Nucleus accumbens (tissue), 56 donors: ENCODE data around the gene ATXN7L1.

ENCODE experiments used
- DNase-seq, 56 donors: peaks; one replicate each; lab custom pipeline; 2025; lab: John Stamatoyannopoulos, UW

Gene ATXN7L1

DNA sequence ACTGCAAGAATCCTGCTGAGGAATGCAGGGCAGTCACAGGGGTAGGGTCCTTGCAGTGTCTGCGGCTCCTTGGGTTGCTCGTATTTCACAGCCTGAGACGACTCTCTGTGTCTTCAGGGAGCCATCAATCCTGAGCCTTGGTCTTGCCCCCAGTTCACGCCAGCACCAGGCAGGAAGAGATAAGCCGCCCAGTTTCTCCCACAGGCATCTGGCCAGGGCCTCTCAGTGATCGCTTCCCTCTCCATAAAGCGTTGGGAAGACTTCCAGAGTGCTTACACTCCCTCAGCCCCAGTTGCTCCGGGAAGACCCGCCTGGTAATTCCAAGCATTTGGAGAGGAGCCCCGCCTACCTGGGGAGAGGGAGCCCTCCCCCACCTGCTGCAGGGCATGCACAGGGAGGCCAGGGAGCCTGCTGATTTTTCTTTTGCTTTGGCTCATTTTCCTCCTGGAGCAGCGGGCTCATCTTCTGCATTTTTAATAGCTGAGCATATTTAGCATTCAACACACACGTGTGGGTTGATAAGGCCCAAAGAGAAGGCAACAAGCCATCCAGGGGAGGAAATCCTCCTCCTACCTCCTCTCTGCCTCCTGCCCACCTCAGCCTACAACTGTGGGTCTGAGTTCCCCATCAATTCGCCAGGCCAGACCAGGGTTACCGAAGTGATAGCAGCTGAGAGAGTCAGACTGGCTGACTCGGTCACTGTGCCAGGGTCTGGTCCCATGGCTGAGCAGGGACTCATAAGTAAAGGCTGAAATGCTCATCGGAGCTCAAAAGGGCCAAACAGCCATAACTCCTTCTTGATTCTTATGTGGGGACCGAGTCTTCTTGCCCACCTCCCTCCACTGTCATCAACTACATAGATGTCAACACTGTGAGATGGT is 220.7 kb downstream of the ATXN7L1 start:
- peak in 2 of 56 donors; percentile 8 to 22 for DNase-seq

DNA sequence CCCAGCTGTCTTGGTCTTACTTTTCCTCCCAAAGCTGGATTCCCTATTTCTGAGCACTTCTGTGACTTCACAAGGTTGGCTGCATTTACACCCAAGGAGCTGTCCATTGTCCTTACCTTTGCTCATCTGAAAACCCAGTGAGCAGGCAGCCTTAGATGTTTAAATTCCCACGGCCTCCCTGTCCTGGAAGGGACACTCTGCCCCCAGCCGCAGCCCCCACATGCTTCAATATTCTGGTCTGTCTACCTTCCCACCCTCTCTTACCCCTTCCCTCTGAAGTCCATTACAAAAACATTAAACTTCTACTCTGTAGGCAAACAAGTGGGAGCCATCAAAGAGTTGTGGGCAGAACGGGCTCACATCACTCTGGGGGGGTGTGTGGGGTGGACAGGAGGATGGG is 221.3 kb downstream of the ATXN7L1 start:
- DNase-seq = no peak

DNA sequence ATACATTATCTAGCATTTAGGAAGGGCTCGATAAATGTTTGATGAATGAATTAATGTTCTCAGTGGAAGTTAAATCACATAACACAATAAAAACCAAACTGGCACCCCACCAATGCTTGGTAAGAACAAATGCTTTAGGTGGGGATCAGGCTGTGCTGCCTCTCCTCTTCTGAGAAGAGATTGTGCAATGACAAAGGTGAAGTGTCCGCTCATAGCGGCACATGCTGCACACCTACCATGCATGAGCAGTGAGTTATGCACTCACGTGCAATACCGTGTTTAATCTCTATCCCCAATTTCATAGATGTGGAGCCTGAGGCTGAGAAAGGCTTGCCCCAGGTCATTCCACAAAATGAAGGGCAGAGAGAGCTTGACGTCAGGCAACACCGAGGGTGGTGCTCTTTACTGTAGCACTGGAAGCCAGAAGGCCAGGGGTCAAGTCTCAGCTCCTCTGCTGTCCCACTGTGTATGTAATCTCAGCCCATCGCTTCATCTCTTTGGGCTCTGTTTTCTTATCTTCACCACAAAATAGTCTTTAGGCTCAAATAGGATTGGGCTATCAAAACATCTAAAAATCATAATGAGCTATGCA is 222.2 kb downstream of the ATXN7L1 start:
- DNase-seq = no peak

DNA sequence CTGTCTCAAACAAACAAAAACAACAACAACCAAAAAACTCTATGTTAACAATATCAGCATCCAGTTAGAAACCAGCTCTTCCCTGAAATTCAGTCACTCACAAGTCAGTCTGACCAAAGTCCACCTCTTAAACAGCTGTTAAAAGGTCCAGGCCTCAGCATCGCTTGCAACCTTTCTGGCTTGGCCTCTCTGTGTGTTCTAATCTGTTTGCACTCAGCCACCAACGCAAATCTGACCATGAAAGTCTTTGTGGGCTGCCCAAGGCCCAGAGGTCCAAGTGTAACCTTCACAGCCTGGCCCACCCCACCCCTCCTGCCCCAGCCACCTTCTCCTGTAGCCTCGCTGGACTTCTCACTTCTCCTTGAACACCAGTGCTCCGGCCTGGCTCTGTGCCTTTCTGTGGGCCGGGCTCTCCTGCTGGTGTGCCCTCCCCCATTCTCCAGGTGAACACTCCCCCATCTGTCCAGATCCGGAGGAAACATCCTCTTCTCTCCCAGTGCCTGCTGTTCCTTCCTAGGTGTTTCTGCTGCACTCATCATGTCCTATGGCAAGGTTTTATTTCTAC is 222.9 kb downstream of the ATXN7L1 start:
- DNase-seq = no peak

DNA sequence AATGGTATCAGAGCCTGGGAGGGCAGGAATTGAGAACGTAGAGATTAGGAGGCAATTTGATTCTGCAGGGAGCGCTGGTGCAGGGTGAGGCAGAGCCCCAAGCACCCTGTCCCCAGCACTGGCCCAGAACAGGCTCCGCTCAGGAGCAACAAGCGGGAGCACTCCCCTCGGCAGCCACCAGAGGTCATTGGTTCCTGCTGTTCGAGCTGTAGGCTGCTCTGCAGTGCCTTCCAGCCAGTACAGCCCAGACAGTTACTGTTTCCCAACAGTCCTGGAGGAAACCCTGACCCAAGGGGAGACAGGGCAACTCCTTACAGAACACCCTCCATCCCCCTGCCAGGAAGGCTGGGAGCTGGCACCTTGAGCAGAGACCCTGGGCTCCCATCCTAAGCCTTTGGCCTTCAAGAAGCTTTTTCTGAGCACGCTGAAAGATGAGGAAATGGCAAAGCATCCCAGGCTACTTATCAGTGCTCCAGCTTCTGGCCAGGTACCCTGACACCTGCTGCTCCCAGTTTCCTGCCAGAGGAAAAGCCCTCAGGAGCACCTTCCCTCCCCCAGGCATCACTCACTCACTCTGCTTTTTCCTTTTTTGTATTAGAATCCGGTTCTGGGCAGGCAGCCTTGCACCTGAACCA is 223.9 kb downstream of the ATXN7L1 start:
- peak in 49 of 56 donors; percentile 23 to 87 (median 54) for DNase-seq

DNA sequence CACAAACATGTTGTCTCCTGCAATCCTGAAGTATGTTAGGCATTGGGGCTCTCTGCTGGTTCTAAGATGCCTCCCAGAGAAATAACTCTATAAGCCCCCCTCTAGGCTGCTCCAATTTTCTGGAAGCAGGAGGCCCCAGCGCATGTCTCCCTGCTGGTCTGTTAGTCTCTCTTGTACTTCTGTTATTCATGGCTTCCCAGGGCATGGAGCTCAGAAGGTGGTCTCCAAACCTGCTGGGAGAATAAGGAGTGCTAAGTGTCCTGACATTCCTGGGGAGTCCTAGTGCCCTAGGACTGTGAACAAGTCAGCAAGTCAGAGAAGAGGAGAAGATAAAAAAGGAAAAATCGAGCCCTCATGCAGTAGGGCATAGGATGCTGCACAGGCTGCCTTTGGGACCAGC is 224.6 kb downstream of the ATXN7L1 start:
- no peak for DNase-seq

DNA sequence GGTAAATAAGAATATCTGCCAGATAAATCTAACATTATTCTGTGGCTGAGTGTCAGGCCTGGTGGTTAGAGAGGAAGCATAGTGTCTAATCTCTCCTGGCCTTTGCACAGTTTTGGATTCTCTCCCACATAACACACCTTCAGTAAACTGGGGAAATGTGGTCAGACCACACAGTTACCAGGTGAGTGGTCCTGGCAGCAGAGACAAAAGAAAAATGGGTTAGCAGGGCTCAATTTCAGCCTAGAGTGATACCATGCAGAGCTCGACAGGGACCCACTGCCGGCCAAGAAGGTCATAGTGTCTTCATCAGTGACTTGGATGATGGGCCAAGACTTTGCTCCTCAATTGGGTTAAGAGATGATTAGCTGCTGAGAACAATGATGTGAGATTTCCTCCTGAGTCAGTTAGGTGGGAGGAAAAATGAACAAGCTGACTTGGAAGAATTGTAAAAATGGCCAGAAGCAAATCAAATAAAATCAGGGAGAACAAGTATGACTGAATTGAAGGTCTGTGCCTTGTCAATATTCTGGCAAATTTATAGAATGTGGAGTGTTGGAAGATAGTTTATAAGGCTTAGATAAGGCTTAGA is 225.9 kb downstream of the ATXN7L1 start:
- no peak for DNase-seq

DNA sequence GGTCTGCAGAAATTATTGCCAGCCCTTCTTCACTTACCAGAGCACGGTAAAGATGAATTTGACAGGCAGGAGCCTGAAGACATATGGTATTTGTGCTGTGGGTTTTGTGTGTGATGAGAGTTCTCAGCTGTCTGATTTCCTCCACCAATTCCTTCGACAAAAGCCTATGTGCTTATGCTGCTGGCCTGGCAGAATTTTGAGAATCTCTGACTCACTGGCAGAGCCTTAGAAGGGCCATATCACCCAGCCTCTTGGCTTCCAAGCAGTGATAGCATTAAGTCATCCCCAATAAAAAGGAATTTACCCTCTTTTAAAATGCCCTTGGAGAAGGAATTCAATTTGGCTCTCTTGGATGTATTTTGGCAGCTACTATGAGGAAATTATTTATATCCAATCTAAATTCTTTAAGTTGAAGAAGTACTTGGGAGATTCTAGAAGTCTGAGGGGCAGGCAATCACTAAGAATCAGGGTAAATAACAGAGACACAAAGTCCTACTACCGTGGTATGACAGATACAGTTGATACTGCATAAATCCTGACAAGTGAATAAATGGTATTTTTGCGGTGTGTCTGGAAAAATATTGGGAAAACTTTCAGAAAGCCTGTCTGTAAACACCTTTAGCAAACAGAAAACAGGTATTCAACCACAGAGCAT is 226.5 kb downstream of the ATXN7L1 start:
- no peak for DNase-seq

DNA sequence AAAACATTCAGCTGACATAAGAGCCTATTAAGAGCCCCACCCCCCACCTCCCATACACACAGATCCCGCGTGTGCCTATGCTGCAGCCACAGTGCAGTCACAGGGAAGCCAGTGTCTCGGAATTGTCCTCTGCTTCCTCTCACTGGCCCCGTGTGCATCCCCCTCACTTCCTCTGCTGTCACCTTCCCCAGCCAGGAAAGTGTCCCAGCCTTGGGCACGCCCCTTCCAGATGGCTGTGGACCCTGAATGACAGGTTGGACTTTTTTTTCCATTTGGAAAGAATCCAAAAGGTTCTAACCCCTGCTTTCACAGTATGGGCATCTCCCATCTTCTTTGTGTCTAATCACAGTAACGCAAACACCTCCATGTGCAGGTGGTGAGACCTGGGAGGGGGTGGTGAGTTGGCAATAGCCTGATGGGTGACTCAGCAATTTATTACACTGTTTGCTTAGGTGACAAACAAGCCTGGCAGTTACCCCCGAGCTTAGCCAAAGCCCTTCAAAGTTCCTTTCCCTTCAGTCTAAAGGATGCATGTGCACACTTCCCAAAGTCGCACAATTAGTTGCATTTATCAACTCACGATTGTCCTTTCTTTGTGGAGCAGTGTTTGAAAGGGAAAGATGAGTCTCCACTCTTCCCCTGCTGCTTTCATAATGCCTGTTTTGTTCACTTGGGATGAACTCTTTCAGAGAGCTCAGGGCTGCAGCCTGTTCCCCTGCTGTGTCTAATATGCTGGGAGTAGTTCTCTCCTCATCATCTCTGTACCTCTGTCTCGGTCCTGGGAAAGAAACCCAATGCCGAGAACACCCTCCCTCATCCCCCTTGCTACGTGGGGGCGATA is 227.6 kb downstream of the ATXN7L1 start:
- peak in 9 of 56 donors; percentile 11 to 60 (median 30) for DNase-seq

DNA sequence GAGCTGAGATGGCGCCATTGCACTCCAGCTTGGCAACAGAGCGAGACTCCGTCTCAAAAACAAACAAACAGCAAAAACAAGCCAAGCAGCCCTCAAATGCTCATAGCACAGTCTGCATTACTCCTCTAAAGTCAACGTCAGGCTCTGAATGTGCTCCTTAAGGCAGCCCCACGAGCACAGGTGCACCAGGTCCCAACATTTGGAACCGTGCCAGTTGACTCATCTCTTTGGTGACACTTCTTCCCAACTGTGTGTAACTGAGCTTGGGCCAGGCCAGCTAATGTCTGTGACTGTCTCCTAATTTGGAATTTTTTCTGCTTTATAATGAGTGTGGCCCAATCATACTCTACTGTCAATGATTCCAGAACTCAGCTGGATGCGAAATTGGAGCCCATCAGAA is 228.8 kb downstream of the ATXN7L1 start:
- DNase-seq = no peak

DNA sequence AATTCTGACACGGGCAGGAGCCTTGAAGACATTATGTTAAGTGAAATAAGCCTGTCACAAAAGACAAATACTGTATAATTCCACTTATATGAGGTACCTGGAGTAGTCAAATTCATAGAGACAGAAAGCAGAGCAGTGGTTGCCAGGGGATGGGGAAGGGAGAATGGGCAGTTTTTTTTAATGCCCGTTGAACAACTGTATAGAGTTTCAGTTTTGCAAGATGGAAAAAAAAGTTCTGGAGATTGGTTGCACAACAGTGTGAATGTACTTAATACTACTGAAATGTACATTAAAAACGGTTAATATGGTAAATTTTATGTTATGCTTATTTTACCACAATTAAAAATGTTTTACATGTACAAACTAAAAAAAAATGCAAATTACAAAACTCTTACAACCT is 231.5 kb downstream of the ATXN7L1 start:
- no peak for DNase-seq

DNA sequence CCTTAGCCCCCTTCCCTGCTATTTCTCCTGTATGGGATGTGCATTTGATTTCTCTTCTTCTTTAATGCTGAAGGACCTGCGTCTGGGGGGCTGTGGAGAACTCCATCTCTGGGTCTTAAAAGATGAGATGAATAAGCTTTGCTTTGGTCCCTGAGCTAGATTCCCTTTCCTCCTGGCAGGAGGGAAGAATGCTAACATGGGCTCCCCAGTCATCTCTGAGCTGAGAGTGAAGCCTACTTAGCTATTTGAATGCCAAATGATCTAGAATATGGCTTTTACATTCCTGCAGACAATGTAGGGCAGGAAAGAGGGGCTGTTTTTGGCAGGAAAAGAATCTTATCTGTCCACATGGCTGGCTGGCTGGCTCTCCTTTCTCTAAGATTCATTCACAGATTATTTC is 232.5 kb downstream of the ATXN7L1 start:
- DNase-seq = no peak

DNA sequence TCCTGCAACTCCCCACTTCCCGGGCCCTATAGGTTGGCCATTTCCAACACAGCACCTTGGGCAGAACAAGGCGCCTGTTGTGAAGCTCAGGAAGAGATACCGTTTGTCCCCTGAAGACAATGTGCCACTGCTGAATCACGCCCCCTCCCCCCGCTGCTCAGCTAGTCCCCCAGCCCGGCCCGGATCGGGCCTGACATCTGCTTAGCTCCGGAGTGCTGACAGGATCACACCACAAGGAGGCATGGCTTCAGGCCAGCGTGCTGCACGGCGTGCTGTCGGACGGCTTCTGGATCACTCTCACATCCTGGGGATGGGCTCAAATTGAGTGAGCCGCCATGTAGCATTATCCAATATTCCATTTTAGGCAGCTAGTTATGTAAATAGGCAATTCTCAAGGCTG is 233.0 kb downstream of the ATXN7L1 start:
- peak in 16 of 56 donors; percentile 12 to 67 (median 22) for DNase-seq

DNA sequence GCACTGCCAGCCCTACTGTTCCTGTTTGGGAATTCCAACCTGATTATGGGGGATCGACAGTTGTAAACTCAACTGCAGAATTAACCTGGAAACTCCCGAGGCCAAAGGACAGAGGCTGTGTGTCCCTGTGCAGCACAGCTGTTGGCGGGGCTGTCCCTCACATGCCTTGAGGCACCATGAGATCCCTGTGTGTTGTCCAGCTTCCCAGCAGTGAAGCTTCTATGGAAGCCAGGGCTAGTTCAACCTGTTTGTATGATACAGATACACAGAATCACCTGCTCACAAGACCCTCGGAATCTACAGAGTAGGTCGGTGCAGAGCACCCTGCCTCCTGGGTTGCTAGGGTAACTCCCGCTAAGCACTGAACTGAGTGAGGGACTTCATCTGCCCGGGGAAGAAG is 234.1 kb downstream of the ATXN7L1 start:
- no peak for DNase-seq

DNA sequence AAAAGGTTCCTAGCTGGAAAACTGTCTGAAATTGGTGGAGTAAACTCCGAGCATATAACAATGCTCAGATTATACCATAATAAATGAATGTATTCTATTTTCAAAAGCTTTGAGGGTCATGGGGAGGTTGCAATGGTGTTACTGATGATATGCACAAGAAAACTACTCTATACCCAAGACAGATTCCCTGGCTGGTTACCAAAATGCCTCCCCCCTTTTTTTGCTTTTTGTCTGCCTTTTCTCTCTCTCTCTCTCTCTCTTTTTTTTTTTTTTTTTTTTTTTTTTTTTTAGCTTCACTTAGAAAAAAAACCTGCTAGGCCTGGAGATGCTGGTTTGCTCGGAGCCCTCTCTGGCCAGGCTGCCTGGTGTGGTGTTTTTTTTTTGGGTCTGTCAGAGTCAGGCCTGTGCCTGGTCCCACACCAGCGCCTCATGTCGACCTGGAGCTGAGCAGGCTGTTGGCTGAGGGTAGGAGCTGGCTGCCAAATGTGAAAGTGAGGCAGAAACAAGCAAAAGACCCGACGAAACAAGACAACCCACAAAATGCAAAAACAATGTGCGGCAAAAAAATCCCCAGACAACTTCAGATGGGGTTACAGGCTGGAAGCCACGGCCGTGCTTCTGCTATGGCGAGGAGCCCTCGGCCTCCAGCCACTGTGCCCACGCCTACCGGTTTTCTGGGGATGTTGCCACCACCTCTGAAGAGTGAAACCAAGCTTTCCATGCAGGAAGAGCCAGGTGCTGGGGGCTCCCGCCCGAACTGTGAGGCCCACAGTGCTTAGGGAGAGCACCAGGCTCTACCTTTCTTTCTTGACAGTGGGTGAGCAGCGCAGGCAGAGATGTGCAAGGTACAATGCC is 235.2 kb downstream of the ATXN7L1 start:
- peak in 9 of 56 donors; percentile 13 to 58 (median 31) for DNase-seq

DNA sequence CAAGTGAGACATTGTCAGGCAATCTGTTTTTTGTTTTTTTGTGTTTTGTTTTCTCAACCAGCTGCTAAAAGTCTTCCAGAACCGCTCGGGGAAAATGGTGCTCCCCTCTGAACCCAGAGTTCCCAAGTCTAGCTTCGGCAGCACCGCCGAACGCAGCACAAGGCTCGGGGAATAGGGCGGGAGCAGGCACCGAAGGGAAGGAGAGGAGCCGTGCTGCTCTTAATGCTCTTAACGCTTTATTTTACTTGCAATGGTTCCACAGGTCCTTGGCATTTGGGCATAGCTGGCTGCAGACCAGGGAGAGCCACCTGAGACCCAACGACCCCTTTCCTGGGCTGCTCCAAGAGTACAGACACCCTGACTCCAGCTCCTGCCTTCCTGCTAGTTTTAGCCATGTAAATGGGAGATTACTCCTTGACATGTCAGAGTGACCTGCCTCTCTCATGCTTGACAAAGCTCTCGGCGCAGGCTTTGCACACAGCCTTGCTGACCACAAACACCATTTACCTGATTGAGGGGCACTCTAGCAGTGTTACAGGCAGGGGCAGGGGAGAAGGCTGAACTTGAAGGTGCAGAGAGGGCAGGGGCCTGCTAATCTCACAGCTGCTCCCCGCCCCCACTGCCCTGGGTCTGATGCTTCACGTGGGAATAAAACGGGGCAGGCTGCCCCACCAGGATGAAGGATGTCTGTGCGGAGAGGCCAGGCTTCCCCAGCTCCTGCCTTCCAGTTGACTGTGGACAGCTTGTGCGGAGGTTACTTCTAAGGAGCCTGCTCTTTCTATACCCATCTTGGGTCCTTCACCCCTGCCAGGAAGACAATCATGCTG is 236.5 kb downstream of the ATXN7L1 start:
- DNase-seq = peak in 2 of 56 donors; percentile 8 to 10

DNA sequence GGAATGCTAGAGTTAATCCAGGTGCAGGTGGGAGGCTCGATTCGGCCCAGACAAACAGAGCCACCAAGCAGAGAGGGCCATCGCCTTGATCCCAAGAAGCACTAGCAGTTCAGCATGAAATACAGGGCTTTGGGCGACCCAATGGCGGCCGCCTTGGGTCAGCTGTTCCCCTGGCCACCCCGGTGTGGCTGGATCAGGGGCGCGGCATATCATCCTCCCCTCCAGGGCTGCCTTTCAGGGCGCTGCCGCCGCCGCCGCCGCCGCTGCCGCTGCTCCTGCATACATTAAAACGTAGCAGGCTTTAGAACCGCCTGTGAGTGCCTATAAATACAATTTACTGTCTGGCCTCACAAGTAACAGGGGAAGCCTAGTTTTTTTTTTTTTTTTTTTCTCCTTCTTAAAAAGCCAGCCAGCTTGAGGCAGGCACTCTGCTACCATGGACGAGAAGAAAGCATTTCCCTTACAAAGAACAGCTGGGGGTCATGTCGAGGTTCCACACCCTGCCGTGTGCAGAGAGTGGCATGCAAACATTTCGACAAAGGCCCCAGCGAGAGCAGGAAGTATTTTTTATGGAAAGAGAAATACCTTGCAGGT is 237.4 kb downstream of the ATXN7L1 start:
- DNase-seq = peak in 4 of 56 donors; percentile 8 to 29 (median 20)
